ENCODE results near the gene SEMA7A. TPM values are rescaled to one million over a fixed set of nuclear protein-coding genes. Genes with fewer than 3 reads are reported as not detected.

Gene SEMA7A
- total and polyA plus RNA-seq, 4 experiments from 2014 or later = 0.10 to 1.9 (median 1.2) TPM; not detected in 1

DNA sequence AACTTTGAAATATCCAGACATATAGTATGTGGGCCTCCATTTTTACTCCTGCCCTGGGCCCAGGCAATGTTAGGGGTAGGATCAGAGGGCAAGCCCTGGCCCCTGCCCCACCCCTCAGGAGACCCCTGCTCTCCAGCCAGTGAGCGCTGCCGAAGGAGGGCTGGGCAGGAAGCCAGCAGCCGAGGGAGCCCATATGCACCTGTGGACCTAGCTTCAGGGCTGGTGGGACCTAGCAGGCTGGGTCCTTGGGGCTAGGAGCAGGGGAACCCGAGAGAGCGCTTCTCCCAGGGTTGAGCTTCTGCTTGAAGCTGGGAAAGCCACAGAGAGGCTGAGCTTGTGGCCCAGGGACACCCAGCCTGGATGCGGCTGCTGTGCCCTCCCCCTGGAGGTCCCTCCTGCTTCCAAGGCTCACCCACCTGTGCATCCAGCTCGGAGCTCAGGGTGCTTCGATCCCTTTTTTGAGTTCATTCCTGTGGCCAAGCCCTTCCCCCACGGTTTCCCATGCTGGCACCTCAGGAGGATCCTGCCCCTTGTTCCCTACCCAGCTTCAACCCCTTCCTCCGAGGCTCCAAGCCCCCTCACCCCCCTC is 45.3 kb downstream of the SEMA7A start:
- DNase-seq = no peak
- no peaks in the 10 kb centered on the region for H3K27me3 ChIP-seq (ENCODE audit: insufficient read depth, low read length)
- H3K27ac ChIP-seq (ENCODE audit: low read depth, low read length) = no peak overlapping the region
- Mint-ChIP-seq H3K4me1 (peaks cover 8 to 18% (median 13%) of the 10 kb centered on the region in 4 donors), H3K4me3 (no peak overlapping the region), H3K9me3 (no peaks in the 10 kb centered on the region), H3K27ac (no peak overlapping the region), H3K36me3 (no peaks in the 10 kb centered on the region), H3K27me3 (no peaks in the 10 kb centered on the region)
- intact Hi-C loops (cut with micrococcal nuclease) = no loop called here
- no peak overlapping the region for H3K4me3 ChIP-seq (ENCODE audit: low read length in 2 of 2)
- H3K36me3 ChIP-seq (ENCODE audit: insufficient read depth, low read length) = no peaks in the 10 kb centered on the region
- no peaks in the 10 kb centered on the region for H3K9me3 ChIP-seq (ENCODE audit: control insufficient read depth in 1 of 2, low read length in 2 of 2)
- peaks cover 21% of the 10 kb centered on the region for H3K4me1 ChIP-seq (ENCODE audit: insufficient read depth, low read length)
- POLR2A ChIA-PET (ENCODE audit: partially characterized antibody) = no interaction called here
- CTCF ChIA-PET (ENCODE audit: partially characterized antibody) = interaction anchor here (21.8 kb wide), 1 partner anchor 51 kb away, joined by 550 read pairs; the partner anchor contains the start of gene SEMA7A

DNA sequence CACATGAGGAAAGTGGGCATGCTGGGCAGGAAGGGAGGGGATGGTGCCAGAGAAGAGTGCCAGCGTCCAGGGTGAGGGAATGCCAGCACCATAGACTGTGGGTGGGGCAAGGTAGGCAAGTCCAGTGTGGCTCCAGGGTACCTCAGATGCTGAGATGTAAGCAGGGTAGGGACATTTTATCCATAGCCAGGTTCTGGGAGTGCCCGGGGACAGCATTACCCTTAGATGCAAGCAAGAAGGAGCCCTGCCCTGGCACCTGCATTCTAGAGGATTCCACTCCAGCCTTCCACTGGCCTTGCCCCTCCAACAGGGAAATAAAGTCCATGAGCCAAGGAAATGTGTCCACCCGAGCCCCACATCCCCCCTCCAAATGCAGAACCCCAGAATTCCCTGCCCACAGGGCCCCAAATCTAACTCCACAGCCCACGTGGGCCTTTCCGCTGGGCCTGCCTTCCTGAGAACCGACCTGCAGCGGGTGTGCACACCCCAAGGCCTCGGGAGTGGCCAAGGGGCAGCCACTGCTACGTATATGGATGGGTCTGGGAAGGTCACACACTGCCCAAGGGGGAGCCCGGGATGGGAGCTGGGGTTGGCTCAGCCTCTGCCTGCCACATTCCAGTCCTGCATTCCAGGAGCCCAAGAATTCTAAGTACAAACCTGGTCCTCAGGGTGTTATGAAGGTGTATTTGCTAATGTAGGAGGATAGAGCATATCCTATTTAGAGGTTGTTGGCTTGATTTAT is 46.0 kb downstream of the SEMA7A start:
- H3K9me3 Mint-ChIP-seq = no peaks in the 10 kb centered on the region
- no peak for DNase-seq
- Histone ChIP-seq H3K27me3 (ENCODE audit: insufficient read depth, low read length) (no peaks in the 10 kb centered on the region), H3K9me3 (ENCODE audit: control insufficient read depth in 1 of 2, low read length in 2 of 2) (no peaks in the 10 kb centered on the region), H3K4me3 (ENCODE audit: low read length in 2 of 2) (no peak overlapping the region), H3K36me3 (ENCODE audit: insufficient read depth, low read length) (no peaks in the 10 kb centered on the region), H3K4me1 (ENCODE audit: insufficient read depth, low read length) (peaks cover 23% of the 10 kb centered on the region), H3K27ac (ENCODE audit: low read depth, low read length) (no peak overlapping the region)
- ChIA-PET CTCF (ENCODE audit: partially characterized antibody) (interaction anchor here (21.8 kb wide), 1 partner anchor 51 kb away, joined by 550 read pairs; the partner anchor contains the start of gene SEMA7A), POLR2A (ENCODE audit: partially characterized antibody) (no interaction called here)
- H3K4me1 Mint-ChIP-seq = peaks cover 9 to 19% (median 14%) of the 10 kb centered on the region in 4 donors
- no peaks in the 10 kb centered on the region for H3K36me3 Mint-ChIP-seq
- H3K4me3 Mint-ChIP-seq = no peak overlapping the region
- no peaks in the 10 kb centered on the region for H3K27me3 Mint-ChIP-seq
- intact Hi-C loops (cut with micrococcal nuclease) = no loop called here
- no peak overlapping the region for H3K27ac Mint-ChIP-seq

DNA sequence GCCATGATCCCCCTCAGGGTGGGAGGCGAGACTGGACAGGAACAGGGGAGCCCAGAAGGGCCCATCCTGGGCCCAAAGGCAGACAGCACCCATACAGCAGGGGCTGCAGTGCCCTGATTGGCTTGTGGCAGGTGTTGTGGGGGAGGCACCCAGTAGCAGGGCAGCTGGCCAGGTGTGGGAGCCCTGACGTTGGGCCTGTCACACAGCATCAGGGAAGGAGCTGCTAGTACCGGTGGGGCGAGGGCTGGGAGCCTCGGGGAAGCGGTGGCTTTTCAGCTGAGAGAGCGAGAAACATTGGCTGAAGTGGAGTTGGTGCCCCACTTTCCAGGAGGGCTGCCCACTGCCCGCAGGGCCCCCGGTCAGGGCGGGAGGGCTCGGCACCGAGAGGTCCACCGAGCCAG is 46.6 kb downstream of the SEMA7A start:
- Mint-ChIP-seq H3K9me3 (no peaks in the 10 kb centered on the region), H3K36me3 (no peaks in the 10 kb centered on the region), H3K4me3 (no peak overlapping the region), H3K27me3 (no peaks in the 10 kb centered on the region), H3K27ac (no peak overlapping the region), H3K4me1 (peaks cover 9 to 19% (median 14%) of the 10 kb centered on the region in 4 donors)
- ChIA-PET POLR2A (ENCODE audit: partially characterized antibody) (no interaction called here), CTCF (ENCODE audit: partially characterized antibody) (interaction anchor here (21.8 kb wide), 1 partner anchor 52 kb away, joined by 550 read pairs; the partner anchor contains the start of gene SEMA7A)
- Histone ChIP-seq H3K9me3 (ENCODE audit: control insufficient read depth in 1 of 2, low read length in 2 of 2) (no peaks in the 10 kb centered on the region), H3K36me3 (ENCODE audit: insufficient read depth, low read length) (no peaks in the 10 kb centered on the region), H3K4me1 (ENCODE audit: insufficient read depth, low read length) (peaks cover 23% of the 10 kb centered on the region), H3K27ac (ENCODE audit: low read depth, low read length) (no peak overlapping the region), H3K27me3 (ENCODE audit: insufficient read depth, low read length) (no peaks in the 10 kb centered on the region), H3K4me3 (ENCODE audit: low read length in 2 of 2) (no peak overlapping the region)
- no peak for DNase-seq
- intact Hi-C loops (cut with micrococcal nuclease) = no loop called here

GRCh38 chr15:74386496-74387140 is 47.1 kb downstream of the SEMA7A start:
- Histone ChIP-seq H3K36me3 (ENCODE audit: insufficient read depth, low read length) (no peaks in the 10 kb centered on the region), H3K27ac (ENCODE audit: low read depth, low read length) (no peak overlapping the region), H3K27me3 (ENCODE audit: insufficient read depth, low read length) (no peaks in the 10 kb centered on the region), H3K4me1 (ENCODE audit: insufficient read depth, low read length) (peaks cover 23% of the 10 kb centered on the region), H3K4me3 (ENCODE audit: low read length in 2 of 2) (no peak overlapping the region), H3K9me3 (ENCODE audit: control insufficient read depth in 1 of 2, low read length in 2 of 2) (no peaks in the 10 kb centered on the region)
- Mint-ChIP-seq H3K4me1 (peaks cover 9 to 19% (median 14%) of the 10 kb centered on the region in 4 donors), H3K36me3 (no peaks in the 10 kb centered on the region), H3K4me3 (no peak overlapping the region), H3K9me3 (no peaks in the 10 kb centered on the region), H3K27ac (no peak overlapping the region), H3K27me3 (no peaks in the 10 kb centered on the region)
- ChIA-PET CTCF (ENCODE audit: partially characterized antibody) (interaction anchor here (1.3 to 21.8 kb wide), 2 partner anchors 52 to 110 kb away, joined by 3 to 550 read pairs; partner anchors contain the start of gene SEMA7A), POLR2A (ENCODE audit: partially characterized antibody) (no interaction called here)
- no peak for DNase-seq
- intact Hi-C loops (cut with micrococcal nuclease) = no loop called here

GRCh38 chr15:74385733-74386132 is 48.0 kb downstream of the SEMA7A start:
- peaks cover 9 to 19% (median 14%) of the 10 kb centered on the region in 4 donors for H3K4me1 Mint-ChIP-seq

GRCh38 chr15:74384881-74385643 is 48.7 kb downstream of the SEMA7A start:
- no peaks in the 10 kb centered on the region for H3K9me3 Mint-ChIP-seq
- intact Hi-C loops (cut with micrococcal nuclease) = no loop called here
- Histone ChIP-seq H3K4me3 (ENCODE audit: low read length in 2 of 2) (no peak overlapping the region), H3K9me3 (ENCODE audit: control insufficient read depth in 1 of 2, low read length in 2 of 2) (no peaks in the 10 kb centered on the region), H3K27ac (ENCODE audit: low read depth, low read length) (no peak overlapping the region), H3K36me3 (ENCODE audit: insufficient read depth, low read length) (no peaks in the 10 kb centered on the region), H3K4me1 (ENCODE audit: insufficient read depth, low read length) (peaks cover 23% of the 10 kb centered on the region), H3K27me3 (ENCODE audit: insufficient read depth, low read length) (no peaks in the 10 kb centered on the region)
- POLR2A ChIA-PET (ENCODE audit: partially characterized antibody) = interaction anchor here (0.8 to 2.3 kb wide), 3 partner anchors 14 to 76 kb away, joined by 5 to 10 read pairs (median 7); partner anchors contain the start of gene UBL7
- CTCF ChIA-PET (ENCODE audit: partially characterized antibody) = interaction anchor here (1.0 to 21.8 kb wide), 8 partner anchors 9 to 384 kb away, joined by 3 to 550 read pairs (median 6); partner anchors contain the start of genes SEMA7A and UBL7
- DNase-seq = peak in 1 of 5 donors; percentile 43
- H3K27me3 Mint-ChIP-seq = no peaks in the 10 kb centered on the region
- peak overlapping the region in 2 of 8 donors; percentile 10 to 15 for H3K4me3 Mint-ChIP-seq
- H3K27ac Mint-ChIP-seq = peak overlapping the region in 3 of 7 donors; percentile 56 to 89 (median 87)
- H3K36me3 Mint-ChIP-seq = no peaks in the 10 kb centered on the region
- H3K4me1 Mint-ChIP-seq = peaks cover 9 to 19% (median 14%) of the 10 kb centered on the region in 4 donors

More at GRCh38 chr15:74385733-74386132, 48.0 kb downstream of the SEMA7A start:
- intact Hi-C loops (cut with micrococcal nuclease) = no loop called here
- no peaks in the 10 kb centered on the region for H3K27me3 ChIP-seq (ENCODE audit: insufficient read depth, low read length)
- ChIA-PET CTCF (ENCODE audit: partially characterized antibody) (interaction anchor here (1.0 to 21.8 kb wide), 6 partner anchors 9 to 110 kb away, joined by 3 to 550 read pairs (median 6); partner anchors contain the start of gene SEMA7A), POLR2A (ENCODE audit: partially characterized antibody) (no interaction called here)
- no peak overlapping the region for H3K27ac Mint-ChIP-seq
- H3K36me3 ChIP-seq (ENCODE audit: insufficient read depth, low read length) = no peaks in the 10 kb centered on the region
- no peak overlapping the region for H3K4me3 ChIP-seq (ENCODE audit: low read length in 2 of 2)
- peaks cover 23% of the 10 kb centered on the region for H3K4me1 ChIP-seq (ENCODE audit: insufficient read depth, low read length)
- no peaks in the 10 kb centered on the region for H3K27me3 Mint-ChIP-seq
- no peaks in the 10 kb centered on the region for H3K9me3 ChIP-seq (ENCODE audit: control insufficient read depth in 1 of 2, low read length in 2 of 2)
- H3K27ac ChIP-seq (ENCODE audit: low read depth, low read length) = no peak overlapping the region
- no peaks in the 10 kb centered on the region for H3K36me3 Mint-ChIP-seq
- no peaks in the 10 kb centered on the region for H3K9me3 Mint-ChIP-seq
- no peak overlapping the region for H3K4me3 Mint-ChIP-seq
- DNase-seq = peak in 1 of 5 donors; percentile 6
